Activated CD4-positive, alpha-beta T cell treated with anti-CD3 and anti-CD28 coated beads for 48 hours (primary cell): Measurements from ENCODE around the gene AGBL4.

Experiments
- DNase-seq: peaks from one replicate; pipeline ENCODE4 v3.0.0-alpha.2; 2020

AGBL4 gene

DNA sequence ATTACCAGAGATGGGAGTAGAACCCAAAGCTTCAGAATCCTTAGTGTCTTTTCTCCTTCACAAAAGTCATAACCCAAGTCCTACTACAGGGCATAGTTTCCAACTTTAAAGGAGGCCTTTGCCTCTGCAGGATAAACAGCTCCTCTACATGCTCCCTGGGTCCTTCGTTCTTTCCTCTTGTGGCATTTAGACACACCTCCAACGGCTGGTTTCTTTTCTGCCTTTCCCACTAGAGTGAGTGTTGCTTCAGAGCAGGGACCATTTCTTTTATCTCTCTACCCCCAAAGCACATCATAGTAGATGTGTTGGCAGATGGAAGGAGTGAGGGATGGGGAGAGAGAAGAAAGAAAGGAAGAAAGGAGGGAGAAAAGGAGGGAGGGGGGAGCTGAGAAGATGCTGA is 1407.0 kb downstream of the AGBL4 start:
- DNase-seq = no peak

DNA sequence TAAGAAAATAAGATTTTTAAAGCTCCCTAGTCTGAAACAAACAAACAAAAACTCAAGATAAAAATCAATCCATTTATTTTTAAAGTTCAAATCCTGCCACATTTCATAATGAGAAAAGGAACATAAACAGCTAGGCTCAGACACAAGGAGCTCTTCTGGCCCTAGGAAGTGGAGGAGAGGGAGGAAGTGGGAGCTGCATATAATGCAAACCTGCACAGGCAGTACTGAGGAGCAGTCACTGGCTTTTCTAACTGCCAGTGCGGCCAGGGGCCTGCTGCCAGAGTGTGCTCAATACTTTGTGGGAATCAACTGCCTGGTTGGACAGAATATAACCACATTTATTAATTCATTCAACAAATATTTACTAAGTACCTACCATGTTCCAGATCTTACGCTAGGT is 1411.9 kb downstream of the AGBL4 start:
- DNase-seq = no peak

DNA sequence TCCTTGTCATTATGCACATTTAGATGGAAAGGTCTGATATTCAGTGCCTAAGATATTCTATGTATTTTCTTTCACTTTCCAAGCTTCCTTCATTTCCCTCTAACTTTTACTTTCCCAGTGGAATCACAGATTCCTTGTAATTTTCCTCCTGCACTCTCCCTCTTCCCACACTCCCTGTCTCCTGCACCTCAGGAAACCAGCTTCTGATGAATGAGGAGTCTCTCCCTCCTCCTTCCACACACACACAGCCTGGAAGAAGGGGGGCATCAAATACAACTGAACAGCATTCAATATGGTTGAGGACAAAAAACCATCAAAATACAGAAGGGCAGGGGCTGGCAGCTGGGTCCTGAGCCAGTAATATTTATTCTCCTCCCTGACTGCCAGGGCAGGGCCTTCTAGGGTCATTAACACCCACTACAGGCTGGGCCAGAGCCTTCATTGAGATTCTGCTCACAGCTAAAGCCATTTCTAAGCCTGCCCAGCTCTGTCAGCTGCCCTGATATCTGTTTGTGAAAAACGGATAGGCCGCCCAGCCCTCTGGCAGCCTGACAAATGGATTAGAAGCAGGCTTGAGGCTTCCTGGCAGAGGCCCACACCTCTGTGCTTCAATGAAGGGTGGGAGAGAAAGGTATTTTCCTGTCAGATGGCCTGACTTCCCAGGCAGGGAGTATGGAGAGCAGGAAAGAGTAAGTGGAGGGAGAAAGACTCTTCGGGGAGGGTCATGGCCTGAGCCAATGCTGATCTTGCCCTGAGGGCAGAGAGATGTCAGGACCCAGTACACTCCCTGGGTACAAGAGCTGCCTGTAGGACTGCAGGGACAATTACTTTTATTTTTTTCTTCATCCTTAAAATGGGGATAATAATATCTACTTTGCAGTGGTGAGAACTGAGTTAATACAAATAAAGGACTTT is 1412.9 kb downstream of the AGBL4 start:
- no peak for DNase-seq

DNA sequence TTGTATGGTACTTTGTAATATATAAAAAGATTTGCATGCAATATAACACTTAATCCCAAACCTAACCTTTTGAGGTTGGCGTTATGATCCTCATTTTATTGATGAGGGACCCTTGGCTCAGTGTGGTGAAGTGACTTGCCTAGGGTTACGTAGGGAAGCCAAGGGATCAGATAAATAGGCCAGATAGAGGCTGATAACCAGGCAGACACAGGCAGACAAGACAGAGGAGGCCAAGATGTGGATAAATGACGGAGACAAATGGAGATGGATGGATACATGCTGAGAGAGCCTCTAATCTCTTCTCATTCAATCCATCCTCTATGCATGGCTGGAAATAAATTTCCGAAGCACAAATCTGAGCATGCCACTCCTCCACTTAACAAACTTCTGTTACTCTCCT is 1414.9 kb downstream of the AGBL4 start:
- DNase-seq = no peak

DNA sequence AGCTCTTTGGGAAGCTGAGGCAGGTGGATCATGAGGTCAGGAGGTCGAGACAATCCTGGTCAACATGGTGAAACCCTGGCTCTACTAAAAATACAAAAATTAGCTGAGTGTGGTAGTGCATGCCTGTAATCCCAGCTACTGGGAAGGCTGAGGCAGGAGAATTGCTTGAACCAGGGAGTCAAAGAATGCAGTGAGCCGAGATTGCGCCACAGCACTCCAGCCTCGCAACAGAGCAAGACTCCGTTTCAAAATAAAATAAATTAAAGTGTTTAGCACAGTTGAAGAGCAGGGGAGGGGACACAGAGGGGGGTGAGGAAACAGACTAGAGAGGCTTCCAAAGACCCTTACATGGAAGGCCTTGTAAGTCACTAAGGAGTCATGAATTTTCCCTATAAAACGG is 1420.5 kb downstream of the AGBL4 start:
- DNase-seq = no peak

DNA sequence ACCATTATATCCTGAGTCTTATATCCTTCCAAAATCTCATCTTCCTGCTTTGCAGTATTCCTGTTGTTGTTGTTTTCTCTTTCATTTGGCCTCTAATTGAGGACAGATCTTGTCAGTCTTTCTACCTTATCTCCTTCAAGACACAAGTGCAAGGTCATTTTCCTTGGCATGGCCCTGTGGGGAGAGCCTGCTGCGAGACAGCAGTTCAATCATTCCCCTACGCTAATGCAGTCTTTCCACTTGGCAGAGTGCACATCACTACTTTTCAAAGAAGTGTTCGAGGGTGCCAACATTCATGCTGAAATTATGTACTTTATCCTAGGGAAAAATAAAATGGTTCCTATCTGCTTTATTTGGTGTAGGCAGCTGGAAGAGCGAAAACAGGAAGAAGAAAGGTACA is 1421.4 kb downstream of the AGBL4 start:
- DNase-seq = no peak

DNA sequence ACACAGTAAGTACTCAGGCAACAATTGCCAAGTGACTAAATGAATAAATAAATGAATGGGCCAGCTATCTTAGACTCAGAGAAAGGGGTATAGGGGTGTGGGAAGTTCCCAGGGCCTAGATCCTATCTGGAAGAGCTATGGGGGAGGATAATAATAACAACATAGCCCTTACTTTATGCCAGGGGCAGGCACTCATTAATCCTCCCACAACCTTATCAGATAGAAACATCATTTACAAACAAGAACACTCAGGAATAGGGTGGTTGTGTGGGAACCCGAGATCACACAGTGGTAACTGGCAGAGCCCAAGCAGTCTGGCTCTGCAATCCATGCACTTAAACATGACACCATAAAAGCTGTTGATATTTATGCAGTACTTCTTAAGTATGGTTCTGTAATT is 1423.6 kb downstream of the AGBL4 start:
- no peak for DNase-seq

DNA sequence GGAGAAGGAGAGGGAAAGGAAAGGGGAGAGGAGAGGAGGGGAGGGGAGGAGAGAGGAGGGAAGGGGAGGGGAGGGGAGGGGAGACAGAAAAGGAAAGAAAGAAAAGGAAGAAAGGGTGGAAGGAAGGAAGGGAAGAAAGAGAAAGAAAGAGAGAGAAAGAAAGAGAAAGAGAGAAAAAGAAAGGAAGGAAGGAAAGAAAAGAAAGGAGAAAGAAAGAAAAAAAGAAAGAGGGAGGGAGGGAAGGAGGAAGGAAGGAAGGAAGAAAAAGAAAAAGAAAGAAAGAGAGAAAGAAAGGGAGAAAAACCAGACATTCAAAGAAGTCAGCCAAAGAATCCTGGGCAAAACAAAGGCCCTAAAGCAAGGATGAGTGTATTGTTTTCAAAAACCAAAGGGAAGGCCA is 1426.1 kb downstream of the AGBL4 start:
- DNase-seq = no peak

DNA sequence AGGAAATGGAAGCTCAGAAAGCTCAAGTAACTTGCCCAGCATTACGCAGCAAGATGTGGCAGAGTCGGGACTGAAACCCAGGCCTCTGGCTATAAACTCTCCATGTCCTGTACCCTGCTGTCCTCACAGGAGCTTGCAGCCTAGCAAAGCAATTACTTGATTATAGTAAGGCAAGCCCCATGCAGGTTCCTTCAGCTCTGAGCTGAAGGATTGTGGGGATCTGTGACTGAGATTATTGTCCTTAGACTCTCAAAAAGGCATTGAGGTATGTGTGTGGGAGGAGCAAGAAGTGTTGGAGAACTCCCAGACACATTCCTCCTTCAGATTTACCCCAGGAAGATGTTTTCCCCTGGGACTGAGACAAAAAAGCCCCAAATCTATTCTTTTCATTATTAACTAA is 1427.7 kb downstream of the AGBL4 start:
- DNase-seq = no peak

DNA sequence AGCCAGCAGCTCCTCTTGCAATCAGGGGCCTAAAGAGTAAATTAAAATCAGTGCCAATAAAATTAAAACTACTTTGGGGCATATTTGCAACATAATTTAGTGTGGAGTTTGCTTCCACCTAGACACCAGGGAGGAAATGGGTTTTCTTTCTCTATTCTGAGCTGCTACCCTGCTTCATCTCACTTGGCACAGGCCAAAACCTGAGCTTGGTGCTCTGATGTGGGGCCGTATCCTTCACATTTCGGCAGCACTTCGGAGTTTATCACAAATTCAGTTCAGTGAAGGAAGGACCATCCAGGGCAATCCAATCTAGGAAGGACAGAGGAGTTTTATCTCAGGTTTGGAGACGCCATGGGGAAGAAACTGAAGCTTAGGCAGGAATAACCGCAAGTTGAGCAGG is 1428.1 kb downstream of the AGBL4 start:
- no peak for DNase-seq

DNA sequence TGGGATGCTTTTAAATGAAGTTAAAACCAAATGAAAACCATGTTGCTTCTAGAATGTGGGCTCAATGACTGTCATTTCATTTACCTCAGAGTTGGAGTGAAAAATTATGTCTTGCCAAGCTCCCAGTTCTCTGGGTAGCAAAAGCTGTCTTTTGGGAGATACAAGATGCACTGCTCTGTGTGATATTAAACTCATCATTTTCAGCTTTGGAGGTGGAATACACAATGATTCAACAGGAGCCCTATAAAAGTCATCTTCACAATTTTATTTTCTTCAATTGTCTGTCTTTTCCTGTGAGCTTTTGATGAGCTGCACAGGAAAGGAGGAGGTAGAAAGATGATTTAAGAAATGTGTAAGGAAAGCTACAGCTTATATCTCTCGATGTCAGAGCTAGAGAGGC is 1431.4 kb downstream of the AGBL4 start:
- DNase-seq = no peak

DNA sequence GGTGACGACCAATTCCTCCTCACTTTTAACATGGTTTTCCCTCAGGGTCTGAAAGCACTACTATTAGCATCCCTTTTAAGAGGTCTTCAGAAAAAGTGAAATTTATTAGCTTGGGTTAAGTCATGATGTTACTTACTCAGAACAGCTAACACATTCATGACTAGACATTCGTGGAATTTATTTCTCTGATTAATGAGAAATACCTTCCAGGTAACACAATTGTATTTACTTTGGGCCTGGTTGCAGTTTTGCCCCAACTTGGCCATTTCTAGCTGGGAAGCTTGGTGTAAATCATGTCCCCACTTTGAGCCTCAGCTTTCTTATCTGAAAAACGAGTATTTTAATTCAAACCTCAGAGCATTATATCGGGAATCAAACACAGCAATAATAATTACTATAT is 1432.6 kb downstream of the AGBL4 start:
- no peak for DNase-seq

DNA sequence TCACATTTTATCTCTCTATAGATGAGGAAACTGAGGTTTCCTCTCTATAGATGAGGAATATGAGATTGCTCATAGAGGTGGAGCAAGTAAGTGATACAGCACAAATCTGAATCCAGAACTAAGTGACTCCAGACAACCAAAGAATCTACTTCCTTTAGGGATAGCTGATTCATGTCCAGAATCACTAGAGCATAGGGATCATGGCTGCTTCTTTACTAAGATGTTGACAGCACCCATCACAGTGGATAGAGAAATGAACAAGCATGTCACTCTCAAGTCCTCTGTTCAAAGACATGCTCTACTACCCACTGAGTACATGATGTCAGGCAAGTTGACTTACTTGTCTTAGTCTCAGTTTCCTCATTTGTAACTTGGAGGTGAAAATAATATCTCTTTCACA is 1435.7 kb downstream of the AGBL4 start:
- DNase-seq = no peak

DNA sequence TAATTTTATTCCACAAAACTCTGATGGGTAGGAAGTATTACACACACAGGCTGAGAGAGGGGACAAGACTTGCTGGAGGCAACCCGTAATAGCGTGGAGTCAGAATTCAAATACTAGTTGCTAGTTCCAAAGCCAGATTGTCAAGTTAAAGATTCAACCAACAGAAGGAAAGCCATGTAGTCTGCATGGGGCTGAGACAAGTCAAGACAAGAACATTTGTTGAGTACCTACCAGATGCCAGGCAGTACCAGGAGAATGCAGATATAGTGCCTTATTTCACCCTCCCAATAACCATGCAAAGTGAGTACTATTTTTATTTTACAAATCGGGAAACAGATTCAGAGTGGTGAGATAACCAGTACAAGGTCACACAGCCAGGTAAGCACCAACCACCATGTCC is 1441.3 kb downstream of the AGBL4 start:
- no peak for DNase-seq

DNA sequence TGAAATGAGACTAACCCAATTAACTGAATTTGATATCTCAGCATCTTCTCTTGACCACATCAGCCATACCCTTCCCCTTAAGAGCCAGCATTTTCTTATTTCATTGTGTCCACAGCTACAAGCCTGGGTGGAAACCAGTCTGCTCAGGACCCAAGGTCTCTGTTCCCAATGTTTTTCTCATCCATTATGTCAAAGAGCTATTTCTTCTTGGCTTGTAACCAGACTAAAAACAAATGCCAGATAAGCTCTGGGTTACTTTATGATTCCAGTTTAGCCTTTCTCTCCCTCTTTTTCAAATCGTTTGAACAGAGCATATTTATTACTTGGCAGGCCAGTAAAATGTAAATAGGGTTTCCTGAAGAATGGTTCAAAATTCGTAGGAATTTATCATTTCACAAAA is 1442.5 kb downstream of the AGBL4 start:
- DNase-seq = no peak

DNA sequence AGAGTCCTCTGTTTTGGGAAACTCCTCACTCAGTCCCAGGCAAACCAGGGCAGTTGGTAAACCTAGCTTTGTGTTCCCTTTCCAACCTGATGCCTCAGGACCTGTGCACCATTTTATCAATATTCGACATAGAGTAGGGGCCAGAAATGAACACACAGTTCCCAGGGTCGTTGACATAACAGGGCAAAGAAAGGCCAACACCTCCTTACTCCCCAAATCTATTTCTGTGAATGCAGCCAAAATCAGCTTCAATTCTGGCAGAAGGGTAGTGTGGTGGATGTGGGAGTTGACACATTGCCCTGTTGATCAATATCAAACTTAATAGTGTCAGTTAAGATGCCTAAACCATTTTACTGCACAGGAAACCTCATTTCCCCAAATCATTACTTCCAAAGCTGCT is 1447.2 kb downstream of the AGBL4 start:
- no peak for DNase-seq

DNA sequence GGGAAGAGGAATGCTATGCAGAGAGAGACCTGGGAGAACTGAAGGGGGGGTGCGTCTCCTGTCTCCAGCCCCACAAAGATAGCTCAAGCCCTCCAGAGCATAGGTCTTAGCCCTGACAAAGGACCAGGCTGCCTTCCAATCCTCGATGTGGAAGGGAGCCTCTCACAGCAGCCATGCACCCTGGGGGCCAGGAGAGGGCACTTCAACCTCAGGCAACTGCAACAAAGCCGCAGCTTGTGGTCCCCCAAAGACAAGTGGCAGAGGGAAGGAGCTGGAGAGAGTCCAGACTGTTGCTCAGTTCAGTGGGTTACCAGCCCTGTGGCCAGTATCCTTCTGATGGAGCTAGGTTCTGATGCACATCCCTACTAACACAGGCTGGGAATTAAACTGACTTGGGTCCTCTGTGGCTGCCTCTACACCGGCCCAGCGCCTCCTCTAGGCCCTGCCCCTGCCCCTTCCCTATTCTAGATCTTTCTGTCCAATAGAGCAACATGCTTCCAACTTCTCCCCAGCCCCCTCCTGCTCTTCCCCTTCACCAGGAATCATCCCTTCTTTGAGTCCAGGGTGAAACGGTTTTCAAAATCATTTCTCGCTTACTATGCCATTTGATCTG is 1451.0 kb downstream of the AGBL4 start:
- DNase-seq = peak; percentile 31

DNA sequence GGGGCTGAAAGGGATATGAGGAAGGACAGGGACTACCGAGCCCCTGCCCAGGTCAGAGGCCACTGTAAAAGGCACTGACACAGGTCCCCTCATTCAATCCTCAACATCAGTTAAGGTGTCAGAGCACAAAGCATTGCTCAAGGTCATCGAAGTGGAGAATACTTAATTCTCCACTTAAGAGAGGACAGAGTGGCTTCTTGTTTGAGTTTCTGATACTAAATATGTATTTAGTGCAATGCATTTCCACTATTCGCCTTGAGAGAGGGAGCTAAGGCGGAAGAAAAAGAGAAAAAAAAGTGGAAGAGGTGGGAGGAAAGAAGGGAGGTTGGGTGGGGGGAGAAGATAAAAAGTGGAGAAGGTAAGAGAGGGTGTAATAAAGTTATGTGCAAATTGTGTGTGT is 1451.6 kb downstream of the AGBL4 start:
- DNase-seq = no peak

DNA sequence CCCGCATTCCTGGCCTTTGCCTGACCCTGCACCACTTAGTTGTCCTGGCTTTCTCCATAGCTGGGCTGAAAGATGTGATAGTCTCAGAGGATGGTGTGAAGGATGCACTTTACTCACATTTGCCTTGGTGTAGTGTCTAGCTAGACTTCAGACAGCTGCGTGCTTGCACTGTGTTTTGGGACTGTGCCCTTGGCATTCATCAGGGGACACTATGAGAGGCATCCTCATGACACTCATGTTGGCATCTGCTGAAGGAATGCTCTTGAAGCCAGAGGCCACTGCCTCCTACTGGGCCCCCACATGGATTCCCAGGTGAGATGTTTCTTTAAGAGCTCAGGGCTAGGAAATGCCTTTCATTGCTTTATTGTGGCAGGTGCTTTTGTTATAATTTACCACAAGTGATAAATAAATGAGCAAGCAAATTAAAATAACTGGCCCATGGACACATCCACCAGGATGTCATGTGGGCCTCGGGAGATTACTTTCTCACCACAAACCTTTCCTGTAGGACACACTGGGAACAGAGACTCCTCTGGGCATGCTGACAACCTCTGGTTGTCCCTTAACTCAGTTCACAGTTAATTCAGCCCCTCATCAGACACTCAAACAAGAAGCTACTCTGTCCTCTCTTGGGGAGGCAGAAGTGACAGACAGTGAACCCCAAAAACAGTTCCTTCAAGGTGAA is 1452.3 kb downstream of the AGBL4 start:
- no peak for DNase-seq

DNA sequence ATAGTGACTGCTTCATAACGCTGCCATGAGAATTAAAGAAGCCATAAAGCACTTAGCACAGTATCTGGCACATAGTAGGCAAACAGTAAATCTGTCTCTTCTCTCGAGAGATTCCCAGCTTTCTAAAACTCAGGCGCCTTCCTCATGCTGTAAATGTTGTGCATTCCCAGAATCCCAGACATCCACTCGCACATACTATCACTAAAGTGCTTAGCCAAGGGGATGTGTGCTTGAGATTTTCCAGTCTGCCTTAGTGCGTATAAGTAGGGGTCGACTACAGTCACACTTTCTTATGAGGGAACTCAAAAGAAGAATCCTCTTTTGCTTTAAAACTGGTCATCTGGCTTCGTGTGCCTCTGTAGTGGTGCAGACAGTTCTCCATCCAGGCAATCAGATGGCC is 1453.2 kb downstream of the AGBL4 start:
- no peak for DNase-seq

DNA sequence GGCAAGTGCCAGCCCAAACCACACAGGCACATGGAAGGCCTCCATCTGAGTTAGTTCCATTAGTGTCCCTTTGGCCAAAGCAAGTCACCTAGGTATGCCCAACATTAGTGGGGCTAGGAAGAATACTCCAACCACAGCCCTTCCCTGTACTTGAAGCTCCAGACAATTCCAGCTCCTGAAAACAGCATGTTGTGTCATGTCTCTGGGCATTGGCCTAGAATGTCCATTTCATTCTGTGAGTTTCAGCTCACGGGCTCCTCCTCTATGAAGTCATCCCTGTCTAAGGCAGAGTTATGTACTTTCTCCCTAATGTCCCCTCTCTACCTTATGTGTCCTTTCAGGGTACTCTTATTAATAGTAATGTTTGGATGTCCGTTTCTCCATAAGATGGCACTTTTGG is 1455.3 kb downstream of the AGBL4 start:
- no peak for DNase-seq

DNA sequence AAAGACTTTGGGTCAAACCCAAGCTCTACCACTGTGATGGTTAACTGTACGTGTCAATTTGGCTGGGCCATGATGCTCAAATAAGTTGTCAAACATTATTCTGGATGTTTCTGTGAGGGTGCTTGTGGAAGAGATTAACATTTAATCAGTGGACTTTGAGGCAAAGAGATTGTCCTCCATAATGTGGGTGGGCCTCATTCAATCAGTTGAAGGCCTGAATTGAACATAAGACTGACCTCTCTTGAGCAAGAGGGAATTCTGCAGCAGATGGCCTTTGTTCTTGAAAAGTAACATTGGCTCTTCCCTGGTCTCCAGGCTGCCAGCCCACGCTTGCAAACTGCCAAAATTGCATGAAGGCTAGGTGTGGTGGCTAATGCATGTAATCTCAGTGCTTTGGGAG is 1457.3 kb downstream of the AGBL4 start:
- no peak for DNase-seq

DNA sequence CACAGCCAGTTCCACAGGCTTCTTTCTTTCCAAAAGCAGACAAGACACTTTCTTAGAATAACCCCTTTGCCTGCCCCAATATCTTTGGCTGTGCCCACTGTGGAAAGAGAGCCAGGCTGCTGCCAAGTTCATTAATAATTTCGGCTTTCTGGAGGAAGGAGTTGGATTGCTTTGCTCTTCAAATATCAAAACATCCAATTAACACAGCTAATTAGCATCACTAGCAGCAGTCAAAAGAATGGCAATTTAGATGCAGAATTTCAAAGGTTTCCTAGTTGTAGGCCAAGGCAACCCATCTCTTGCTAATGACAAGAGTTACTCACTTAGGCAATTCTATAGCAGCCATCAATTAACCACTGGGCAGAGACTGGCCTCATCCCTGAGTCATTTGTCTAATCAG is 1460.7 kb downstream of the AGBL4 start:
- DNase-seq = no peak

DNA sequence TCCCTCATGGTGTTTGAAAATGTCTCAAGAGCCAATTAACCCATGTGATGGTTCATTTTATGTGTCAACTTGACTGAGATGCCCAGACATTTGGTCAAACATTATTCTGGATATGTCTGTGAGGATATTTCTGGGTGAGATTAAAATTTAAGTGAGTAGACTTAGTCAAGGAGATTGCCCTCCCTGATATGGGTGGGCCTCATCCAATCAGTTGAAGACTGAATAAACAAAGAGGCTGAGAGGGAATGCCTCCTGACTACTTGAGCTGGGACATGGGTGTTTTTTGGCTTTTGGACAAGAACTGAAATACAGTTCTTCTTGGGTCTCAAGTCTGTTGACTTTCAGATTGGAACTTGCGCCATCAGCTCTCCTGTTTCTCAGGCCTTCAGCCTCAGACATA is 1462.3 kb downstream of the AGBL4 start:
- DNase-seq = no peak
